ENCODE results near the gene EPB41L4B.

GRCh38 chr9:109317979-109318741 is 2.7 kb downstream of the EPB41L4B start:
- TF ChIP-seq, protein P1, sequence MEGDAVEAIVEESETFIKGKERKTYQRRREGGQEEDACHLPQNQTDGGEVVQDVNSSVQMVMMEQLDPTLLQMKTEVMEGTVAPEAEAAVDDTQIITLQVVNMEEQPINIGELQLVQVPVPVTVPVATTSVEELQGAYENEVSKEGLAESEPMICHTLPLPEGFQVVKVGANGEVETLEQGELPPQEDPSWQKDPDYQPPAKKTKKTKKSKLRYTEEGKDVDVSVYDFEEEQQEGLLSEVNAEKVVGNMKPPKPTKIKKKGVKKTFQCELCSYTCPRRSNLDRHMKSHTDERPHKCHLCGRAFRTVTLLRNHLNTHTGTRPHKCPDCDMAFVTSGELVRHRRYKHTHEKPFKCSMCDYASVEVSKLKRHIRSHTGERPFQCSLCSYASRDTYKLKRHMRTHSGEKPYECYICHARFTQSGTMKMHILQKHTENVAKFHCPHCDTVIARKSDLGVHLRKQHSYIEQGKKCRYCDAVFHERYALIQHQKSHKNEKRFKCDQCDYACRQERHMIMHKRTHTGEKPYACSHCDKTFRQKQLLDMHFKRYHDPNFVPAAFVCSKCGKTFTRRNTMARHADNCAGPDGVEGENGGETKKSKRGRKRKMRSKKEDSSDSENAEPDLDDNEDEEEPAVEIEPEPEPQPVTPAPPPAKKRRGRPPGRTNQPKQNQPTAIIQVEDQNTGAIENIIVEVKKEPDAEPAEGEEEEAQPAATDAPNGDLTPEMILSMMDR (IDR thresholded peaks at IDR 0.05): no peak
- no peak for TF ChIP-seq POLR2AphosphoS5 (IDR thresholded peaks at IDR 0.05)
